SK-N-SH treated with all-trans-retinoic acid at 6 μM for 48 hours (cell line): Measurements from ENCODE around the gene VTI1A.

Experiments used
- ATAC-seq: fragments of 200-7000 bp; cut with Tn5 transposase; 3 replicates; pipeline ENCODE4 v1.9.1; 2020; ENCODE audit warnings: mild to moderate bottlenecking, moderate library complexity
- ARNTL ChIP-seq: fragments of 450-650 bp; formaldehyde crosslinking; IDR thresholded peaks from 2 replicates; pipeline ENCODE4 v1.5.0; 2020; ENCODE audit warnings: low read depth, mild to moderate bottlenecking, moderate library complexity, borderline replicate concordance
- BACH2 ChIP-seq: fragments of 250-450 bp; sonication (Bioruptor Pico); IDR thresholded peaks from 2 replicates; pipeline ENCODE4 v1.9.0; 2021; ENCODE audit warnings: mild to moderate bottlenecking, borderline replicate concordance
- CREB5 ChIP-seq: fragments of 250-450 bp; sonication (Bioruptor Pico); IDR thresholded peaks from 2 replicates; pipeline ENCODE4 v1.5.1; 2020; ENCODE audit warnings: low read depth, mild to moderate bottlenecking, moderate library complexity
- CSDC2 ChIP-seq: fragments of 250-450 bp; sonication (Bioruptor Pico); IDR thresholded peaks from 2 replicates; pipeline ENCODE4 v1.5.0; 2020; ENCODE audit warnings: mild to moderate bottlenecking, moderate library complexity
- CSRNP3 ChIP-seq: fragments of 250-450 bp; sonication (Bioruptor Pico); IDR thresholded peaks from 2 replicates; pipeline ENCODE4 v1.5.1; 2021; ENCODE audit warnings: mild to moderate bottlenecking, moderate library complexity
- GLIS3 ChIP-seq: fragments of 250-450 bp; sonication (Bioruptor Pico); IDR thresholded peaks from 2 replicates; pipeline ENCODE4 v1.5.0; 2020; ENCODE audit warnings: mild to moderate bottlenecking, moderate library complexity
- ISL1 ChIP-seq: fragments of 250-450 bp; sonication (Bioruptor Pico); IDR thresholded peaks from 2 replicates; pipeline ENCODE4 v2.1.2; 2022; ENCODE audit warnings: mild to moderate bottlenecking, moderate library complexity
- OSR1 ChIP-seq: fragments of 250-450 bp; sonication (Bioruptor Pico); IDR thresholded peaks from 2 replicates; pipeline ENCODE4 v1.8.0; 2022; ENCODE audit warnings: moderate library complexity, mild to moderate bottlenecking, inconsistent platforms
- PPARA ChIP-seq: fragments of 250-450 bp; sonication (Bioruptor Pico); IDR thresholded peaks from 2 replicates; pipeline ENCODE4 v1.5.0; 2020; ENCODE audit warnings: mild to moderate bottlenecking, borderline replicate concordance
- RARB ChIP-seq: fragments of 250-450 bp; sonication (Bioruptor Pico); IDR thresholded peaks from 2 replicates; pipeline ENCODE4 v1.8.0; 2021; ENCODE audit warnings: mild to moderate bottlenecking, moderate library complexity
- SNAI2 ChIP-seq: fragments of 250-450 bp; sonication (Bioruptor Pico); IDR thresholded peaks from 2 replicates; pipeline ENCODE4 v1.5.0; 2020; ENCODE audit warnings: mild to moderate bottlenecking, moderate library complexity
- TSHZ2 ChIP-seq: fragments of 250-450 bp; sonication (Bioruptor Pico); IDR thresholded peaks from 2 replicates; pipeline ENCODE4 v1.5.0; 2020; ENCODE audit warnings: mild to moderate bottlenecking, moderate library complexity
- ZFP3 ChIP-seq: fragments of 250-450 bp; sonication (Bioruptor Pico); IDR thresholded peaks from 2 replicates; pipeline ENCODE4 v1.5.0; 2020; ENCODE audit warnings: mild to moderate bottlenecking, moderate library complexity
- ZFP30 ChIP-seq: fragments of 450-650 bp; formaldehyde crosslinking; IDR thresholded peaks from 2 replicates; pipeline ENCODE4 v1.5.0; 2022; ENCODE audit warnings: mild to moderate bottlenecking, moderate library complexity
- ZNF70 ChIP-seq: fragments of 450-650 bp; formaldehyde crosslinking; IDR thresholded peaks from 2 replicates; pipeline ENCODE4 v1.5.0; 2020; ENCODE audit warnings: mild to moderate bottlenecking, moderate library complexity
- ZNF8 ChIP-seq: fragments of 450-650 bp; formaldehyde crosslinking; IDR thresholded peaks from 2 replicates; pipeline ENCODE4 v1.5.0; 2020; ENCODE audit warnings: mild to moderate bottlenecking, moderate library complexity

VTI1A gene

GRCh38 chr10:112679392-112679791 is 232.4 kb downstream of the VTI1A start:
- no peak for TF ChIP-seq BACH2 (CRISPR knock-in tag)
- TF ChIP-seq ARNTL: no peak
- no peak for TF ChIP-seq ZNF70 (CRISPR knock-in tag)
- TF ChIP-seq CREB5 (CRISPR knock-in tag): no peak
- TF ChIP-seq ZNF8: no peak
- TF ChIP-seq ISL1 (CRISPR knock-in tag): no peak
- TF ChIP-seq CSRNP3: no peak
- ATAC-seq: no peak

GRCh38 chr10:112680586-112680985 is 233.6 kb downstream of the VTI1A start:
- no peak for ATAC-seq
- TF ChIP-seq SNAI2 (CRISPR knock-in tag) (no peak), CSDC2 (CRISPR knock-in tag) (no peak), PPARA (no peak), TSHZ2 (no peak), BACH2 (CRISPR knock-in tag) (no peak), RARB (no peak), OSR1 (CRISPR knock-in tag) (no peak)

- TF ChIP-seq CSRNP3: no peak
- TF ChIP-seq ARNTL: no peak
- no peak for TF ChIP-seq ZFP30 (CRISPR knock-in tag)
- TF ChIP-seq RARB: no peak
- no peak for TF ChIP-seq ZNF70 (CRISPR knock-in tag)
- TF ChIP-seq OSR1 (CRISPR knock-in tag): no peak
- TF ChIP-seq TSHZ2: no peak
- no peak for TF ChIP-seq BACH2 (CRISPR knock-in tag)
- no peak for TF ChIP-seq ZFP3 (CRISPR knock-in tag)
- TF ChIP-seq ISL1 (CRISPR knock-in tag): no peak
- no peak for TF ChIP-seq PPARA
- TF ChIP-seq CREB5 (CRISPR knock-in tag): no peak
- no peak for TF ChIP-seq CSDC2 (CRISPR knock-in tag)
- TF ChIP-seq GLIS3 (CRISPR knock-in tag): no peak
Observed at GRCh38 chr10:112687647-112688046, 240.6 kb downstream of the VTI1A start.

More at GRCh38 chr10:112687647-112688046, 240.6 kb downstream of the VTI1A start:
- peak; percentile 88 for ATAC-seq
